PC-3 (cell line): ENCODE results near the gene GIGYF1.
"Not testable (repeated sequence)": the region's sequence is repeated elsewhere in the genome, so short reads cannot be mapped to it uniquely, and the experiment has no call there.

Experiments used
- CTCF ChIP-seq: fragments of 300-600 bp; sonication (generic); conservative IDR thresholded peaks from 2 replicates; pipeline ENCODE4 v1.5.1; 2017; ENCODE audit warnings: antibody characterized with exemption, low read depth, mild to moderate bottlenecking, low read length
- EZH2 ChIP-seq: fragments of 300-600 bp; sonication (generic); IDR thresholded peaks from one replicate; pipeline ENCODE4 v1.6.1; 2017; ENCODE audit warnings: antibody characterized with exemption, mild to moderate bottlenecking, low read length; ENCODE audit not compliant: unreplicated experiment

- not testable (repeated sequence) for TF ChIP-seq EZH2, CTCF
These were observed 7.0 kb upstream of the GIGYF1 start for GRCh38 chr7:100701089-100701488.
